AG08395 (cell line): Measurements from ENCODE around the gene OR2M3.
"Not testable (repeated sequence)": the region's sequence is repeated elsewhere in the genome, so short reads cannot be mapped to it uniquely, and the experiment has no call there.

Experiments used
- DNase-seq: peaks from one replicate; pipeline ENCODE4 v3.0.0; 2012; ENCODE audit warnings: mixed read lengths, low spot score

OR2M3 gene

GRCh38 chr1:248196965-248197364 is at the start of gene OR2M3:
OR2M3 (plus strand) TSS chr1:248197265; CDS start chr1:248203068, 5,803 bp downstream.
- no peak for DNase-seq

DNA sequence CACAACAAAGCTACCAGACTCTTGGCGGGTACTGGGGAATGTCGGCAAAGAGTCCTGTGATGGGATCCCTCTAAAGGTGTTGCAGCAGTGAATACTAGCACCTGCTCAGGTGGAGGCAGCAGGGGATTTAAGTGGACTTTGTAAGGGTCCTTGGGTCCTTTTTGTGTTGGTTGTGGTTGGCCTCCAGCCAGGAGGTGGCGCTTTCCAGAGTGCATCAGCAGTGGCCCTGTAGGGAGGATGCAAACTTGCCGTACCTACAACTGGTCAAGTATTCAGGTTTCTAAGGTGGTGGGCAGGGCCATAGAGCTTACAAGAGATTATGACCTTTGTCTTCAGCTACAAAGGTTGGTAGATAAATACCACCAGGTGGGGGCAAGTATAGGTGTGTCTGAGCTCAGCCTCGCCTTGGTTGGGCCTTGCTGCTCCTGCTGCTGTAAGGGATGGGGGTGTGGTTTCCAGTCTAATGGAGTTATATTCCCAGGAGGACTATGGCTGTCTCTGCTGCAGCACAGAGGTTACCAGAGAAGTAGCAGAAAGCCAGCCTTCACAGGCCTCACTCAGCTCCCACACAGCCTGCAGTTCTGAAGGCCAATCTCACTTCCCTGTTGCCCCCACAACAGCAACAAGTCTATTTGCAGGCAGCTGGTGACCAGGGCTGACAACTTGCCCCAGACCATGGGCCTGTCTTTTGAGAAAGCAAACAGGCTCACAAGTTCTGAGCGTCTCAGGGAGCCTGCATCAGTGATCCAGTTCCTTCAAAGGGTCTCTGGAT is 44.8 kb upstream of the OR2M3 start:
- DNase-seq = no peak

DNA sequence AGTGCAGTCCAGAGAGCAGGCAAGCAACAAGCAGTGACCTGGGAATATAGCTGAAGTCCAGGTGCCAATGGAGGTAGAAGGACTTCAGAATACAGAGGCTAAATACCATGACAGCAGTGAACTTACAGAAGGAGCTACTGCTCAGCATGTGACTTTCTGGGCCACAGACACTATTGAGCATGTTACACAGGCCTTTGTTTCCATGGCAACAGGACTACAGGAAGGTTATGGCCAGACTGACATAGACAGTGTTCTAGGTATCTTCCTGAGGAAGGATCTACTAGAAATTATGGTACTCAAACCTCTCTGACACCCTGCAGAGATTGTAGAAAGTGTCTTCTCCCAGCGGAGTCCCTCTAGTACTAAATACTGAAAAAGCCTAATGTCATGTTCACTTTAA is 41.1 kb upstream of the OR2M3 start:
- DNase-seq = no peak

DNA sequence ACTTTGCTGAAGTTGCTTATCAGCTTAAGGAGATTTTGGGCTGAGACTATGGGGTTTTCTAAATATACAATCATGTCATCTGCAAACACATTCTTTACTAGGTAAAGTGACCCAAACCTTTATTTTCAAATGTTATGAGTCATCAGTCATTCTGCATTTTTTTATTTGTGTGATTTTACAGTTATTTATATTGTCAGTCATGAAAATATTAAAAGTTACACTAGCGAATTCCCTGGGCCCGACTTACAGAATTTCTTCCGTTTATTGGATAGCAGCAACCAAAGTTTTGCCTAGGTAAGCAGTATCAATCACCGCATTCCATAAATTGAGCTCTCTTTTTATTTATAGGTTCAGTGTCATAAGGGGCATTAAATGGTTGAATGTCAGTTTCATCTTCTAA is 38.3 kb upstream of the OR2M3 start:
- no peak for DNase-seq

DNA sequence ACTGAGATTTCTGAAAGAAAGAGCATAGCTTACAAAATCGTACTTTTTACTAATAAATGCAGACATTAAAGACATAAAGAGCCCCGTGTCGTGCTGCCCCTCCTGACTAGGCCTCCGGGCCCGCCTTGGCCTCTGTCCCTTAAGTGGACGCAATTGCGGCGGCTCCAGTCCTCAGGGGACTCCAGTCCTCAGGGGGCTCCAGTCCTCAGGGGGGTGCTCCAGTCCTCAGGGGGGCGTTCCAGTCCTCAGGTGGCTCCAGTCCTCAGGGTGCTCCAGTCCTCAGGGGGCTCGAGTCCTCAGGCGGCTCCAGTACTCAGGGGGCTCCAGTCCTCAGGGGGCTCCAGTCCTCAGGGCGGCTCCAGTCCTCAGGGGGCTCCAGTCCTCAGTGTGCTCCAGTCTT is 33.0 kb upstream of the OR2M3 start:
- DNase-seq = no peak

DNA sequence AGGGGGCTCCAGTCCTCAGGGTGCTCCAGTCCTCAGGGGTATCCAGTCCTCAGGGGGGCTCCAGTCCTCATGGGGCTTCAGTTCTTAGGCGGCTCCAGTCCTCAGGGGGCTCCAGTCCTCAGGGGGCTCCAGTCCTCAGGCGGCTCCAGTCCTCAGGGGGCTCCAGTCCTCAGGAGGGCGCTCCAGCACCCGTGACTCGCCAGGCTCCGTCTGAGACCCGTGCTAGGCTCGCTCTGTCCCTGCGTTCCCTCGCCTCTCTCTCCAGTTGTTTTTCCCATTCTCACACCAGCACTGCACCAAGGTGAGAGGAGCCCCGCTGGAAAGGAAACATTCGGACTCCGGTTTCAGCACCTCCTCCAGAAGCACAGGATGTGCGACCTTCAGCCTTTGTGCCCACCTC is 31.9 kb upstream of the OR2M3 start:
- DNase-seq = no peak

GRCh38 chr1:248174521-248174920 is 22.5 kb upstream of the OR2M3 start, which contains the start of gene OR2M2:
OR2M2 (plus strand) TSS chr1:248174821; CDS start chr1:248179986, 5,165 bp downstream.
- no peak for DNase-seq

DNA sequence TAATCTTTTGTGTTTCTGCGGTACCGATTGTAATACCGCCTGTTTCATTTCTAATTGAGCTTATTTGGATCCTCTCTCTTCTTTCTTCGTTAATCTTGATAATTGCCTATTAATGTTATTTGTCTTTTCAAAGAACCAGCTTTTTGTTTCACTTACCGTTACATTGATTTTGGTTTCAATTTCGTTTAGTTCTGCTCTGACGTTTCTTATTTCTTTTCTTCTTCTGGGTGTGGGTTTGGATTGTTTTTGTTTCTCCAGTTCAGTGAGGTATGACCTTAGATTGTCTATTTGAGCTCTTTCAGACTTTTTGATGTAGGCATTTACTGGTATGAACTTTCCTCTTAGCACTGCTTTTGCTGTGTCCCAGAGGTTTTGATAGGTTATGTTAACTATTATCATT is 13.1 kb upstream of the OR2M3 start:
- DNase-seq = no peak

DNA sequence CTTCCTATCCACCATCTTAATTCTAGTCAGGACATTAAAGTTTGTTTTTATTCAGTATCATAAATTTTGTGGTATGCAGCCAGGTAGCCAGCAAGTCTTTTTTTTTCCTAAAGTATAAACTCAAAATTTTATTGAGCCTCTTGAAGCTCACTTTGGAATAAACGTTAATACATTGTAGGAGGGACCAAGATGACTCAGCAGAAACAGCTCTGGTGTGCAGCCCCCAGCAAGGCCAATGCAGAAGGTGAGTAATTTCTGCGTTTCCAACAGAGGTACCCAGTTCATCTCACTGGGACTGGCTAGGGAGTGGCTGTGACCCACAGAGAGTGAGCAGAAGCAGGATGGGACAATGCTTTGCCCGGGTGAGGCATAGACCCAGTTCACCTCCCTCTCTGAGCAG is 9.7 kb upstream of the OR2M3 start:
- DNase-seq = no peak

DNA sequence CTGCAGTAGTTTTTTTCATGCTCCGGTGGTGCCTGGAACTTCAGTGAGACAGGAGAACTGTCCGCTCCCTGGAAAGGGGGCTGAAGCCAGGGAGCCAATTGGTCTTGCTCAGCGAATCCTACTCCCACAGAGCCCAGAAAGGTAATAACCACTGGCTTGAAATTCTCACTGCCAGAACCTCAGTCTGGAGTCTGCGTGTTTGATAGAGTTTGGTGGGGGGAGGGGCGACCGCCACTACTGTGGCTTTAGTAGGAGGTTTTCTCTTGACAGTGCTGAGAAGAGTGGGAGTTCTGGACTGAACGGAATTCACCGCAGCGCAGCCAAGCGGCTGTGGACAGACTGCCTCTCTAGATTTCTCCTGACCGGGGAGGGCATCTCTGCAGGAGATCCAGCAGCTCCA is 8.0 kb upstream of the OR2M3 start:
- DNase-seq = no peak

GRCh38 chr1:248194117-248194516 is 2.9 kb upstream of the OR2M3 start:
- DNase-seq = no peak

DNA sequence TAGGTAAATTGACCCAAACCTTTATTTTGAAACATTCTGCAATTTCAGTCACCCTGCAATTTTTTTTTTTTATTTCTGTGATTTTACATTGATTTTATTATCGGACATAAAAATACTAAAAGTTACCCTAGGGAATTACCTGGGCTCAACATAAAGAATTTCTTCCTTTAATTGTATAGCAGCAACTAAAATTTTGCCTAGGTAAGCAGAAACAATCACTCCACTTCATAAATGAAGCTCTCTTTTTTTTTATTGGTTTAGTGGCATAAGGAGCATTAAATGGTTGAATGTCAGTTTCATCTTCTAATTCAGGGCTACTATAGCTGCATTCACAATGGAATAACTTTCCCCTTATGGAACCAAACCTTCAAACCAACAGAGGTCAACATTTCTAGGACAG is 18.8 kb downstream of the OR2M3 start:
- no peak for DNase-seq

- no peak for DNase-seq
These were observed 28.5 kb downstream of the OR2M3 start for GRCh38 chr1:248225537-248225936.

DNA sequence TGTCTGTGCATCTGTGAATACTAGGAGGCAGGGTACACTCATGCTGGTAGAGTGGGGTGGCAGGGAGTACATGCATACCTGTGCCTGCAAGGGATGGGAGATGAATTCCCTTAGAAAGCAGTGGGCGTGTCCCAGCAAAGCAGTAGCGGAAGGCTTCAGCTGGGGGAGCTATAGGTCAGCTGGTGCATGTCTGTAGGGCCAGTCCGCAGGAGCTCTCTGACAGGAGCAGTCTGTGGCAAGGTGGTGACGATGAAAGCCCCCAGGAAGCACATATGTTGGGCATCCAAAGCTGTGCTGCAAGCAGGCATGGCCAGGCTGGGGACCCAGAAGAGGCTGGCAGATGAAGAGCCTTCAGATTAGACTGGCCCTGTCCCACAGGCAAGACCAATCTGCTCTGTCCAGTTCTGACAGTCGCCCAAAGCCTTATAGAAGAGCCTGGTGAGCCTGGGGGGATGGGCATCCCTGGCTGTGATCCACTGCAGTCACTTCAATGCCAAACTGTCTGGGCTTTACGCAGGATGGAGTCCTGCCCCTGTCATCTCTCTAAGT is 32.4 kb downstream of the OR2M3 start:
- DNase-seq = no peak

GRCh38 chr1:248231117-248231516 is 34.1 kb downstream of the OR2M3 start, which contains the start of gene OR2M4:
OR2M4 (plus strand) TSS chr1:248231417; CDS start chr1:248238929, 7,512 bp downstream.
- DNase-seq = no peak

- DNase-seq = no peak
These were observed 42.4 kb downstream of the OR2M3 start for GRCh38 chr1:248239478-248239877.

- peak; percentile 4 for DNase-seq
These were observed 46.1 kb downstream of the OR2M3 start for GRCh38 chr1:248243204-248243603.

DNA sequence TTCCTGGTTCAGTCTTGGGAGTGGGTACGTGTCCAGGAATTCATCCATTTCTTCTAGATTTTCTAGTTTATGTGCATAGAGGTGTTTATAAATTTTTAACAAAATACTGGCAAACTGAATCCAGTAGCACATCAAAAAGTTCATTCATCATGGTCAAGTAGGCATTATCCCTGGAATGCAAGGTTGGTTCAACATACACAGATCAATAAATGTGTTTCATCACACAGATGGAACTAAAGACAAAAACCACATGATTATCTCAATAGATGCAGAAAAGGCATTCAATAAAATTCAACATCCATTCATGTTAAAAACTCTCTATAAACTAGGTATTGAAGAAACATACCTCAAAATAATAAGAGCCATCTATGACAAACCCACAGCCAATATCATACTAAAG is 62.2 kb downstream of the OR2M3 start:
- DNase-seq = not testable (repeated sequence)
